Heart left ventricle (tissue), 16 donors: ENCODE measurements around the gene BFSP1. TPM values are rescaled to one million over a fixed set of nuclear protein-coding genes. Genes with fewer than 3 reads are reported as not detected.
A peak's percentile ranks its signal among the peaks of the same experiment; 100 is the strongest.

Experiments
- ATAC-seq, 4 donors: fragments of 200-7000 bp; cut with Tn5 transposase; one replicate each; pipeline ENCODE4 v1.9.1; 2020 to 2022; ENCODE audit warnings: moderate library complexity in 4 of 4, mild to moderate bottlenecking in 3 of 4, moderate number of reproducible peaks in 1 of 4
- DNase-seq, 5 donors: peaks; one replicate each; pipeline ENCODE4 v3.0.0-alpha.2; 2020
- H3K27ac ChIP-seq, 12 donors: fragments of 200-600 bp; sonication (generic) in 4 of 12; one replicate each; pipeline versions ENCODE4 v1.5.0 to v1.8.0; 2016 to 2022; ENCODE audit warnings: mild to moderate bottlenecking in 2 of 12
- H3K27me3 ChIP-seq, 9 donors: fragments of 200-600 bp; sonication (generic) in 2 of 9; one replicate each; pipeline versions ENCODE4 v1.5.1 to v1.8.0; 2016 to 2022; ENCODE audit warnings: mild to moderate bottlenecking in 3 of 9
- H3K36me3 ChIP-seq, 9 donors: fragments of 200-600 bp; sonication (generic) in 2 of 9; one replicate each; pipeline versions ENCODE4 v1.5.0 to v1.8.0; 2018 to 2022; ENCODE audit warnings: mild to moderate bottlenecking in 2 of 9
- H3K4me1 ChIP-seq, 12 donors: fragments of 200-600 bp; sonication (generic) in 4 of 12; one replicate each; pipeline versions ENCODE4 v1.5.0 to v1.8.0; 2016 to 2022; ENCODE audit warnings: mild to moderate bottlenecking in 3 of 12
- H3K4me3 ChIP-seq, 12 donors: fragments of 200-600 bp; sonication (generic) in 4 of 12; one replicate each; pipeline versions ENCODE4 v1.5.0 to v1.8.0; 2017 to 2022; ENCODE audit warnings: mild to moderate bottlenecking in 9 of 12, moderate library complexity in 4 of 12
- H3K9me3 ChIP-seq, 12 donors: fragments of 200-600 bp; sonication (generic) in 4 of 12; one replicate each; pipeline versions ENCODE4 v1.5.0 to v1.8.0; 2016 to 2022; ENCODE audit warnings: mild to moderate bottlenecking in 1 of 12
- POLR2A ChIP-seq, 2 donors: fragments of 450-650 bp; IDR thresholded peaks; one replicate each; pipeline ENCODE4 v1.6.1; 2017; ENCODE audit warnings: antibody characterized with exemption in 2 of 2, mild to moderate bottlenecking in 2 of 2, moderate library complexity in 2 of 2
- WGBS, 4 donors: extraction: QIAGEN DNeasy Blood & Tissue Kit in 2 of 4; methylation state at CpG; one replicate each; pipeline versions ENCODE4 v1.1.5 to v1.1.7; 2013 to 2018; 5-methylcytosine and 5-hydroxymethylcytosine counted together
- intact Hi-C, 10 donors: fragments of 100-400 bp; cut with DNase I; formaldehyde crosslinking; loops; one replicate each; pipeline versions ENCODE4 v1.11.1 to v1.14.2; 2022
- polyA plus RNA-seq, 2 donors: library from polyadenylated mRNA; stranded (reverse); fragments of 200-250 nt; gene quantifications; one replicate each; pipeline ENCODE4 v1.2.3, GENCODE V29; 2013
- total RNA-seq, 9 donors: library from RNA; depleted of rRNA in 2 of 9; stranded (reverse); fragments of >200 nt in 2 of 9; fragmentation: NEBNext Ultra II Directional in 3 of 9; extraction: Animal tissue kit (Norgen Biotek cat#: 25700) in 3 of 9; gene quantifications; one replicate each; pipeline versions ENCODE4 v1.1.0 to v1.2.4, GENCODE V29; 2016 to 2023
- TF ChIP-seq, protein P1 (sequence below), 12 donors: fragments of 200-600 bp; sonication (generic) in 4 of 12; IDR thresholded peaks; one replicate each; pipeline versions ENCODE4 v1.5.0 to v1.8.0; 2018 to 2022; ENCODE audit warnings: antibody characterized with exemption in 12 of 12, mild to moderate bottlenecking in 5 of 12
- donor health status: ischemic (EF 13 %, LVEDD 7.1; RV severe dilation, severe dysfunction).
- donor health status: healthy with polysubstance abuse.
- donor health status: DM: no; HTN: yes; CAD: no.
- donor health status: DM: no; HTN: no; CAD: no.
- donor health status: ischemic (EF 25% LVEDD 6.9; RV normal size, moderate dysfunction).
- donor health status: ischemic (EF 25% LVEDD 5.7; RV mildly dilated, moderate dysfunction).
- donor health status: healthy.
- donor health status: DM: yes; HTN: yes; CAD: no.
- donor health status: ischemic (EF 35%, LVEDD 5.7; RV mildly dilated, moderate dysfunction).
- donor health status: nonischemic (EF 11% LVEDD 7.7; RV severe dilation, severe dysfunction).
- donor health status: DM: yes; HTN: yes; CAD: no.
- donor health status: PGD.
- donor health status: ischemic (EF 29% LVEDD 5.4; RV normal size, mild dysfunction).
- donor health status: nonischemic (EF 23%, LVEDD 6.1; RV moderate dilation, normal function).

BFSP1 gene
- total and polyA plus RNA-seq, 11 donors: 0.11 to 1.4 (median 0.63) TPM

DNA sequence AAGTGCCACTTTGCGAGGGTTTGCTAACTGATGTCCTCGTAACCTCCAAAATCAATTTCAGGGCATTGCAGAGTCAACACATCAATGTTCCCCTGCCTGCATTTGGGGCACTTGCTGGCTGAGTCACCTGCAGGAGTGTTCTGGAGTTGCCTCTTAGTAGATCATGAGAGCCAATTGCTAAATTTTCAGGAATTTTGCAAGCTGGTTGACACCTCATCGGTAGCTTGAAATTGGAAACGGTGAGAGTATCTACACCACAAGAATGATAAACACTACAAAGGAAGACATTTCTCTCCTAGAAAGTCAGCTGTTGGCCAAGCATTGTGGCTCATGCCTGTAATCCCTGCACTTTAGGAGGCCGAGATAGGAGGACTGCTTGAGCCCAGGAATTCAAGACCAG, 10.8 kb upstream of the BFSP1 start:
- 87 to 91% (median 88%) methylated on average over 5 of the region's 5 CpGs for WGBS, 4 donors
- Histone ChIP-seq H3K27me3 (no peaks in the 10 kb centered on the region), H3K27ac (peak overlapping the region in 2 of 12 donors; percentile 50 to 74), H3K4me1 (peaks cover 0 to 24% (median 2%) of the 10 kb centered on the region in 12 donors), H3K36me3 (no peaks in the 10 kb centered on the region), H3K4me3 (no peak overlapping the region), H3K9me3 (no peaks in the 10 kb centered on the region)
- ATAC-seq (no peak), DNase-seq (no peak)
- intact Hi-C loops: no loop called here
- TF ChIP-seq, protein P1, sequence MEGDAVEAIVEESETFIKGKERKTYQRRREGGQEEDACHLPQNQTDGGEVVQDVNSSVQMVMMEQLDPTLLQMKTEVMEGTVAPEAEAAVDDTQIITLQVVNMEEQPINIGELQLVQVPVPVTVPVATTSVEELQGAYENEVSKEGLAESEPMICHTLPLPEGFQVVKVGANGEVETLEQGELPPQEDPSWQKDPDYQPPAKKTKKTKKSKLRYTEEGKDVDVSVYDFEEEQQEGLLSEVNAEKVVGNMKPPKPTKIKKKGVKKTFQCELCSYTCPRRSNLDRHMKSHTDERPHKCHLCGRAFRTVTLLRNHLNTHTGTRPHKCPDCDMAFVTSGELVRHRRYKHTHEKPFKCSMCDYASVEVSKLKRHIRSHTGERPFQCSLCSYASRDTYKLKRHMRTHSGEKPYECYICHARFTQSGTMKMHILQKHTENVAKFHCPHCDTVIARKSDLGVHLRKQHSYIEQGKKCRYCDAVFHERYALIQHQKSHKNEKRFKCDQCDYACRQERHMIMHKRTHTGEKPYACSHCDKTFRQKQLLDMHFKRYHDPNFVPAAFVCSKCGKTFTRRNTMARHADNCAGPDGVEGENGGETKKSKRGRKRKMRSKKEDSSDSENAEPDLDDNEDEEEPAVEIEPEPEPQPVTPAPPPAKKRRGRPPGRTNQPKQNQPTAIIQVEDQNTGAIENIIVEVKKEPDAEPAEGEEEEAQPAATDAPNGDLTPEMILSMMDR (IDR thresholded peaks at IDR 0.05): no peak
- TF ChIP-seq POLR2A (IDR thresholded peaks at IDR 0.05): no peak

DNA sequence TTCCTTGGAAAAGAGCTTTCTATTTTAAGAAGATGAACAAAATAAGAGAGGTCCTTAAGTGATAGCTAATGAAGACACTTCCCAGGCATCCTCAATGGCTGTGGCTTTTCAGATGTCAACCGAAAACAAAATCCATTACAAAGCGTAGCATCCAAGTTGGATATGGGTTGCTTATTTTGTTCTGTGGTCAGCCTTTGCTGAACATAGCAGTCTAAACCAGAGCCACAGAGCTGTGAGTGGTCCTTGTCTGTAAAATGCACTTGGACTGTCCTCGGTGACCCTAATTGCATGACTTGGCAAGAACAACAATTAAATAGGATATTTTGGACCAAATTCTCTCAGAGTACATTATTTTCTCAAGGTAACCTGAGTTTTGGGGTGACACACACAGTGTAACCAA, 10.4 kb upstream of the BFSP1 start:
- no peak overlapping the region for H3K27ac ChIP-seq
- 91 to 95% (median 92%) methylated on average over 3 of the region's 3 CpGs for WGBS, 4 donors
- H3K36me3 ChIP-seq: no peaks in the 10 kb centered on the region
- no peak for DNase-seq
- TF ChIP-seq POLR2A (IDR thresholded peaks at IDR 0.05): no peak
- TF ChIP-seq, protein P1 (IDR thresholded peaks at IDR 0.05): no peak
- H3K27me3 ChIP-seq: no peaks in the 10 kb centered on the region
- H3K4me1 ChIP-seq: peaks cover 0 to 28% (median 2%) of the 10 kb centered on the region in 12 donors
- H3K9me3 ChIP-seq: no peaks in the 10 kb centered on the region
- intact Hi-C loops: no loop called here
- ATAC-seq: no peak
- H3K4me3 ChIP-seq: no peak overlapping the region

DNA sequence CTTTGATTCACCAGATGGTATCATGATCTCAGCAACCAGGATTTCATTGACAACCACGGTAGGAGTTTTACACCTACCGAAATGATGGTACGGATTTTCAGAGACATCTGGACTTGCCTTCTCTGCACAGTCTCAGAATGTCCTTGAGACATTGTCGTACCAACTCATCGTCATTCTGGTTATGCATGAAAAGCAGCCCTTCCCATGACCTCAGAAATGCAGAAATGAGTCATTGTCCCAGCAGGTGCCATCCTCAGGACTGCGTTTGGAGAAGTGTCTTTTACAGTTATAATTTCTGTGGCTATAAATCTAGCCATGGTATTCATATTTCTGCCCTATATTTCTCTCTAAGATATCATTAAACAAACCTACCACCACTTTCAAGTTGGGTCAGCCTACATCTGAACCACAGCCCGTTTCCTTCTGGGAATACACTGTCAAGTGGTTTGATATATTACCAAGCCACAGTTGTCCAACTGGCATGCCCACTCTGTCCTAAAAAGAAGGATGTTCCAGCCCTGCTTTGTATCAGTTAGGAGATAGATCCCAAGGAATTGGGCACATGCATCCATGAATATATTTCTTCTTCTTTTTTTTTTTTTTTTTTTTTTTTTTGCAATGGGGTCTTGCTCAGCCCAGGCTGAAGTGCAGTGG, 7.5 kb upstream of the BFSP1 start:
- no peaks in the 10 kb centered on the region for H3K9me3 ChIP-seq
- no peaks in the 10 kb centered on the region for H3K36me3 ChIP-seq
- TF ChIP-seq, protein P1 (IDR thresholded peaks at IDR 0.05): no peak
- TF ChIP-seq POLR2A (IDR thresholded peaks at IDR 0.05): no peak
- H3K4me3 ChIP-seq: no peak overlapping the region
- H3K4me1 ChIP-seq: peaks cover 0 to 23% (median 0%) of the 10 kb centered on the region in 12 donors
- DNase-seq (no peak), ATAC-seq (no peak)
- peak overlapping the region in 1 of 12 donors; percentile 8 for H3K27ac ChIP-seq
- H3K27me3 ChIP-seq: no peaks in the 10 kb centered on the region
- 75 to 83% (median 76%) methylated on average over 7 of the region's 7 CpGs for WGBS, 4 donors
- intact Hi-C loops: loop anchor here in 8 of 10 donors (2.0 to 10.0 kb wide), 6 partner anchors 34 to 456 kb away; partner anchors contain the start of gene DSTN (in 2 of the 8)

DNA sequence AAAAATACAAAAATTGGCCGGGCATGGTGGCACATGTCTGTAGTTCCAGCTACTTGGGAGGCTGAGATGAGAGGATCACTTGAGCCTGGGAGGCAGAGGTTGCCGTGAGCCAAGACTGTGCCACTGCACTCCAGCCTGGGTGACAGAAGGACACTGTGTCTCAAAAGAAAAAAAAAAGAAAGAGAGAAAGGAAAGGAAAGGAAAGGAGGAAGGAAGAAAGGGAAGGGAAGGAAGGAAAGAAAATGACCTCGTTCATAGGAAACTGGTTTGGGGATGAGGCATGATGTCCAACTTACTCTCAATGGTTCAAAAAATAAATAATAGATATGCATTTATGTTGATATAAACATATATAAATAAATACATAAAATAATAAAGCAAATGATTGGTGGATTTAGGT, 6.8 kb upstream of the BFSP1 start:
- DNase-seq (no peak), ATAC-seq (no peak)
- no peaks in the 10 kb centered on the region for H3K9me3 ChIP-seq
- no peak for TF ChIP-seq POLR2A (IDR thresholded peaks at IDR 0.05)
- TF ChIP-seq, protein P1 (IDR thresholded peaks at IDR 0.05): no peak
- H3K4me3 ChIP-seq: no peak overlapping the region
- no peaks in the 10 kb centered on the region for H3K36me3 ChIP-seq
- WGBS, 4 donors: 80 to 86% (median 84%) methylated on average over 3 of the region's 3 CpGs
- H3K27me3 ChIP-seq: no peaks in the 10 kb centered on the region
- H3K4me1 ChIP-seq: peaks cover 0 to 17% (median 0%) of the 10 kb centered on the region in 12 donors
- intact Hi-C loops: loop anchor here (1.0 to 10.0 kb wide), 10 partner anchors 33 to 457 kb away; partner anchors contain the start of gene DSTN (in 3 of the 10)
- H3K27ac ChIP-seq: peak overlapping the region in 1 of 12 donors; percentile 64
